NCI-H748 (cell line): Measurements from ENCODE around the gene VPS41.
"Not testable (repeated sequence)": the region's sequence is repeated elsewhere in the genome, so short reads cannot be mapped to it uniquely, and the experiment has no call there.

Experiments
- DNase-seq: peaks from one replicate; lab custom pipeline; 2025; ENCODE audit not compliant: unreplicated experiment; lab: John Stamatoyannopoulos, UW

The VPS41 gene

DNA sequence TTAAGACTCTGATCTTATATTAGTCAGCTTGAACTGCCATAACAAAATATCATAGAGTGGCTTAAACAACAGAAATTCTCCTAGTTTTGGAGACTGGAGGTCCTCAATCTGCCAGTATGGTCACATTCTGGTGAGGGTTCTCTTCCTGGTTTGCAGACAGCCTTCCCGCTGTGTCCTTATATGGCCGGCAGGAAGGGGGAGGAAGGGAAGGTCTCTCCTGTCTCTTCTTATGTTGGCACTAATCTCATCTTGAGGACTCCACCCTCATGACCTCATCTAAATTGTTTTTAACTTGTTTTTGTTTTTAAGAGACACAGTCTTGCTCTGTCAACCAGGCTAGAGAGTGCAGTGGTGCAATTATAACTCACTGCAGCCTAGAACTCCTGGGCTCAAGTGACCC lies 53.1 kb downstream of the VPS41 start:
- no peak for DNase-seq

DNA sequence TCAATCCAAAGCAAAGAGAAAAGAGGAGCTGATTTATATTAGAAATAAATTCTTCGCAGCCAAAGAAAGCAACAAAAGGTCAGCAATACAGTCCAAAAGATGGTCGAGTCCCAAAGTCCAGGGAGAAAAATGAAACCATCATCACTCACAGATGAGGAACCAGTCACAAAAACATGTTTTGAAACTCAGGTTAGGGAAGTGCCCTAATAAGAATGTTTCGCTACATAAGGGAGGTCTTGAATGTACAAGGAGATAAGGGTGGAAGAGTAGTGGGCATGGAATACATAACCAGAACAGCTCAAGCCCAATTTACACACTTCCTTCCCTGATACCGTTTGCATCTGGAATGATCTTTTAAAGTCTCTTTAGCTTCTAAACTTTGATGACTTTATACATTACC lies 53.6 kb downstream of the VPS41 start:
- DNase-seq, result no peak

DNA sequence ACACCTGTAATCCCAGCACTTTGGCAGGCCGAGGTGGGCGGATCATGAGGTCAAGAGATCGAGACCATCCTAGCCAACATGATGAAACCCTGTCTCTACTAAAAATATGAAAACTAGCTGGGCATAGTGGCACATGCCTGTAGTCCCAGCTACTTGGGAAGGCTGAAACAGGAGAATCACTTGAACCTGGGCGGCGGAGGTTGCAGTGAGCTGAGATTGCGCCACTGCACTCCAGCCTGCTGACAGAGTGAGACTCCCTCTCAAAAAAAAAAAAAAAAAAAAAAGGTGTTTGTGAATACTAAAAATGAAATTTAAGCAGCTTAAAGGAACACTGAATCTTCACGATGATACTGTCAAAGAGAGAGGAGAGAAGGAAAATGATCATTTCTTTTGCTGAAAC lies 54.0 kb downstream of the VPS41 start:
- not testable (repeated sequence) for DNase-seq

DNA sequence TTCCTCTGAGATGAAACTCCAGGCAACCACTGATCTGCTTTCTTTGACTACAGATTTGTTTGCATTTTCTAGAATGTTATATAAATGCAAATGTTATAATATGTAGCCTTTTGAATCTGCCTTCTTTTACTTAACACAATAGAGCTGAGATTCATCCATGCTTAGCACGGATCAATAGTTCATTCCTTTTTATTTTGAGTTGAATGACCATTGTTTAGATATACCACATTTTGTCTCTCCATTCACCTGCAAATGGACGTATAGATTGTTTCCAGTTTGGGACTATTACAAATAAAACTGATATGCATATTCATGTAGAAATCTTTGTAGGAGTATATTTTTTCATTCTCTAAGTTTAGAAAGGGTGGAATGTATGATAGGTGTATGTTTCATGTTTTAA lies 57.7 kb downstream of the VPS41 start:
- DNase-seq, result no peak

DNA sequence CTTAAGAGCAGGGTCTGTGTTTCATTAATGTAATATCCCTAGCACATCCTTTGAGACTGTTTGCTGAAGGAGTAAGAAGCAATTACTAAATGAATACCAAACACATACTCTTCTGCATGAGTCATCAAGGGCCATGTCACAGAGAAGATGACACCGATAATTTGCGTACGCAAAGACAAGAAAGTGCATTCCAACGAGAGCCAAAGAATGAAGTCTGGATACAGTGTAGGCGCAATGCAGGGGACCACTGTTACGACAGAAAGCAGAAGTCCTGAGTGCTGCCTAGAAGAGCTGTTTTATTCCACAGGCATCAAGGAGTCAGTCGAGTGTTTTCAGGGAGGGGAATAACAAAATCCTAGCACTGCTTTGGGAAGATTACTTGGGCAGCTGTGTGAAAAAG lies 62.7 kb downstream of the VPS41 start:
- DNase-seq, result no peak

DNA sequence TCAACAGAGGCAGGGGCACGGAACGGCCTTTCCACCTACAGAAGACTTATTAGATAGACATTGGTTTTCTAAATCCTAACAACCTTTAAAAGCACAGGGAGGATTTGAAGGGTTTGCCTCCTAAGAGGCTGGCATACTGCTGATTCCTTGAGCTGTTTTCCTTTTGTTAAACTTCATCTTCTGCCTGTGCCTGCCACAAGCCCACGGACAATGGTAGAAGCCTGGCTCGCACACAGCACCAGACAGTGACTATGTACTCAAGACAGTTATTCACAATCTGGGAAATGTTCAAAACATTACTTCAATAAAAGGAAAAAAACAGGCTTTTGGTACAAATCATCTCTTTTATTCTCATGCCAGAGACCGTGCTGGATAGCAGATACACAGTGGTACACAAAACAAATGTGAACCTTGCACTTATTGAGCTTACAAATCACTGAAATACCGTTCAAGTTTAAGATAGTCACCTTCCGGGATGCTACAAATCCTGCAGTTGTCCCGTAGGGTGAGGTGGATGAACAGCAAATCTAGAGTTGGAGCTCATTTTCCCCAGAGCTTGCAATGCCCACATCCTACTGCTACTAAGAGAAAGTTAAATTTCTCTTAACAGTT lies 63.9 kb downstream of the VPS41 start:
- no peak for DNase-seq

DNA sequence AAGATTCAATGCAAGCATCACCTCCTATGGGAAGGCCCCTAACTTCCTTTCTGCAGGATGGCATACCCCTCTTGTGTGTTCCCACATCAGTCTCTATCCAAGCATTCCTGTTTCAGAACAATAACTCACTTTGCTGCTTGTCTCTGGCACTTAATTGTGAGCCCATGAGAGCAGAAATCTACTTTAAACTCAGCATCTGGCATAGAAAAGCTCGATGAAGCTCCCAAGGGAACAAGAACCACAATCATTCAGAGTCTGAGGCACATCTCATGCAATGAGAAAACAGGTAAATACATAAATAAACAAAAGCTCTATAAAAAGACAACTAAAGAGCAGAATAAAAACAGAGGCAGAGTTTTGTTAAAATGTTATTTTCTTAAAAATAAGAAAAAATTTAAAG lies 66.2 kb downstream of the VPS41 start:
- DNase-seq, result no peak

DNA sequence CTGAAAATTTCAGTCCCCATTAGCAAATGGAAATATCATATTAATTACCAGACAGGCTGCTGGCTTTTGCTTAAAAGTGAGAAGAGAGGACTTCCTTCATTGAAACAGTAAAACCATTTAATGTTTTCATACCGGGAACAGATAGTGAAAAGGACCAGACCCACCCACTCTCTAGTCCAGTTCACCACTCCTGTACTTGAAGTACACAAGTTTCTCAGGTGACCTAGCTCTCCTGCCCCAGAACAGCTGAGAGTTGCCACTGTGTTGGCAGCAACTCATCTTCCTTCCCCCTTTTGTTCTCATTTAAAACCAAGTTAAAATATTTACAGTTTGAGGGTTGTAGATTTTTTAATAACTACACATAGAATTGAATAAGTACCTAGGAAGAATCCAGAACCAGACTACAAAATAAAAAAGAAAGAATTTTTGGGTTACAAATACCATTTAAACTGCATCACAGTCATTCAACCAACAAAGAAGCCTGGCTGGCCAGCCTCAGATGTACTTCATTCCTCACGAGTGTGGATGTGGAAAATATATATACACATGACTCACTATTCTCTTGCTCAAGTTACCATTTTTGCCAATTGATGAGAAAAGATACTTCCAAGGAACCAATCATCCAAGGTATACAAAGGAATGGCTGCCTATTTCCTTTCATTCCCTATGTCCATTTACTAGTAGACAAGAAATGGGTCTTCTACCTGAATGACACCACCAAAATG lies 68.1 kb downstream of the VPS41 start:
- no peak for DNase-seq

DNA sequence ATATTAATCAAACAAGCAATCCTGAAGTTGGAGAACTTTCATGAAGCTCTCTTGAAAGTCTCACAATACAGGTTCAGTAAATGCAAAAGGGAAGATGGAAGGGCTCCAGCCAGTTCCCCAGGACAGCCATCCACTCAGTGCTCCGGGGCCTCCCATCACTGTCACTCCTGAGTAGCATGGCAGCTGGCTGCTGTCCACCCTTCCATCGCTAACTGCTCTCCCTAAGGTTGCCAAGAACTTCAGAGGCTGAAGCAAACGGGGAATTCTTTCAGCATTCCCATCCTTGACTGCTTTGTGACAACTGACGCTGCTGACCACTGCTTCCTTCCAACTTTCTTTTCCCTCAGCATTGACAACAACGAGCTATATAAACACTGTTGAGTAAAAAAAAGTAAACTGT lies 69.1 kb downstream of the VPS41 start:
- no peak for DNase-seq

DNA sequence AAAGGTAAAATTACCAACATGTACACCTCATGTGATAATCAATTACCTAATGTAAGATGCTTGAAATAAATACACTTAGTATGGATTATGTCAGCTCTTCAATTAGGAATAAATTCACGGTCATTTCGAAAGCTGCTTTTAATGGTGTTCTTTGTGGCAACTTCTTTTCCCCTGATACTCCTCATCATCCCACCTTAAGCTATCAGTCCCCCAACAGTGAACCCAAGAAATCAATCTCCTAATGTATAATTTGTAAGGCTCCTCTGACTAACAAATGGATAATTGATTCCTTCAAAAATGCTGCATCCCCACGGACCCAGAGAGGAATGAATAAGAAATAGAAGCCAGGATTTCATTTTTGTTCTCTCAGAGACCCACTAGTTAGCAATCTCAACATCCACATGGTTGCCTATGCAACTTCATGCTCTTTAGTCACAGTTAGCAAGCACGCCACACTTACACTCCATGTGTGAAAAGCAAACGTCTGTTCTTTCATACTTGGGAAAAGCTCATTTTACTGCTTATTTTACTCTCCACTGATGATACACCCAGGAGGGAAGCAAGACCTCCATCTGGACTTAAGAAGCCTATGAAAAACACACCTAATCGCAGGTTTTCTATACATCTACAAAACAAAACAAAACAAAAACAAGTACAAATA lies 70.1 kb downstream of the VPS41 start:
- DNase-seq, result no peak

DNA sequence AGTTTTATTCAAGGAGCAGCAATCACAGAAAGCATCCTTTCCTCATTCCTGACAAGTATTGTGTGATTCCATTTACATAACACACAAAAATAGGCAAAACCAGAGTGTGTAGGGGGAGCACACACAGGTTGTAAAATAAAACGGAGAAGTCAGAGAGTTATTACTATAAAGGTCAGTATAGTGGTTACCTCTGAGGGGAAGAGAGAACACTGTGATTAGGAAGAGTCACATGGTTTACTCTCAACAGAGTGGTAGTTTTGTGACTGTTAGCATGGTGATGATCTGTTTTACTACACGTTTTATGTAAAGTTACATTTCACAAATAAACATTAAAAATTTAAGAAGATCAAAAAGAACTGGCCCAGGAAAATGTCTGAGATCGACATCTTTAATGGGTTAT lies 74.6 kb downstream of the VPS41 start:
- DNase-seq, result no peak

DNA sequence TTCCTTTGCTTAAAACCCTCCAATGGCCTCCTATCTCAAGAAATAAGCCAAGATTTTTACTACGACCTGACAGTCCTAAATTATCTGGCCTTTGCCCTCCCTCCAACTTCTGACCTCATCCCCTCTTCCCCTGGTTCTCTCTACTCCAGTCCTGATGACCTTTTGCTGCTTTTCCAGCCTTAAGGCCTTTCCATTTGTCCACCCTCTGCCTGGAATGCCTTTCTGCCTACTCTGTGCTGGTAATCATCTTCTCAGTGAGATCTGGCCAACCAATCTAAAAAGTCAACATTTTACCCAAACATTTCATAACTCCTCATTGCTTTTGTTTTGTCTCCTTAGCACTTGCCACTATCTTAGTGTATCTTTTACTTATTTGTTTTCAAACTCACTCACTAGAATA lies 75.7 kb downstream of the VPS41 start:
- DNase-seq, result no peak

DNA sequence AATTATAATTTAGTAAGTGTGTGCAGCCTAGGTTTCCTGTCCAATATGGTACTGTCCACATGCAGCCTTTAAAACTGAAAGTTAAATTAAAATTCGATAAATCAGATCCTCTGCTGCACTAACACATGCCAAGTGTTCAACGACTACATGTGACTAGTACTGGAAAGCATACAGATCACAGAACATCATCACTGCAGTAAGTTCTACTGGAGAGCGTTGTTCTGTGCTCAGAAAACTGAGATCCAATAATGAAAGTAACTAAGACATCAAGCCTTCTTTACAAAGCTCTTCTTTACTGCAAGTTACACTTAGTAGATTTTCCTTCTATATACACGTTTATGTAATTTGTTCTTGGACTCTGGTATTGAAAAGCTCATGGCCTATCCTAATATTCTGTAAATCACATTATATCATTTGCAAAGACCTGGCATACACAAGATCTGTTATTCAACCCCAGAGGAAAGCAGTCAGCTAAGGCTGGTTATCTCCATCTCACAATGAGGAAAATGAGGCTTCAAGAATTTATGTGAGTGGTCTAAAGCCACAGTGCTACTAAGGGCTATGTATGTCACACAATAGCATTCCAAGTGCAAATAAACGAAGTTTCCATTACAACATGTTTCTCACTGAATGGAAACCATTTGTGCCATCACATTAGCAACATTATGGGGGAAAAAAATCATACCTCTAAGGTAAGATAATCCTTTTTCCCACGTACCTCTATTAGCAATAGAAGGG lies 77.6 kb downstream of the VPS41 start:
- DNase-seq, result no peak

DNA sequence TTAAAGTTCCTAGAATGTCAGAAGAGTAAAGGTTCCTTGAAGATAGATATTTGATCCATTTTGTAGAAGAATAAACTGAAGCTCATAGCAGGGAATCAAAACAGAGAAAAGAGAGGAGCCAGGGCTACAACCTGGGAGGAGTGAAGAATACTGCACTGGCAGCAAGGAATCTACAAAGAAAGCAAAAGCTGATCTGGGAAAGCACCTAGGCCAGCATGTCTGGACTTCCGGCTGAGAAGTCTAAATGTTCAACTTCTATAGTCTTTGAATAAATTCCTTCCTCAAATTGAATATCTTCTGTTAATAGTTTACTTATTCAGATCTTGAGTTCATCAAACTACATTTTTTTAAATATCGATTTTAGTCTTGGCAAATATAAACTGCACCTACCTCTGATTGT lies 78.2 kb downstream of the VPS41 start:
- no peak for DNase-seq

DNA sequence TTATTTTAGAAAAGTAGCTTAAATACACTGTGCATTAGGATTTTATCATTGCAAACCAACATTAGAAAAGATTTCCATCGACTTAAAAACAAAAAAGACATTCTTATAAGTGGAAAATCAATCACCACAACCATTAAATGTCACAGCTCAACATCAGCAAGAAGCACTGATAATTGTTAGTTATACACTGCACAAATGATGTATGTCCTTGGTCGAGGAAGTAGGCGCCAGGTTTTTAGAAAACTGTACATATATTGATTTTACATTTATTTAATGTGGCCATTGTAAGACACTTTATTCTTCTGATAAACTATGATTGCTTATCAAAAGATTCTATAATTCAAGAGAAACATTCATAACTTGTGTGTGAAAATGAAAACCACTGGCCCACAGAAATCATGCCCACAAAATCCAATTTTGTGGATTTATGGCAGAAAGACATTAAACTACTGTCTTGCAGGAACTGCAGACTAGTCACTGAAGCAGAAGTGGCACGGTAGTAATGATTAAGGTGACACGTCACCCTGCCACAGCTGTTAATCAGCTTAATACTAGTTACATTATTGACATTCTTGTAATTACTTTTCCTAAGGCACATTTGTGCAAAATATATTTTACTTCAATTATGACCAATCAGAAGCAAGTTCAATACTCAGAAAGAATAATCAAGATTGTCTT lies 79.4 kb downstream of the VPS41 start:
- DNase-seq, result no peak

DNA sequence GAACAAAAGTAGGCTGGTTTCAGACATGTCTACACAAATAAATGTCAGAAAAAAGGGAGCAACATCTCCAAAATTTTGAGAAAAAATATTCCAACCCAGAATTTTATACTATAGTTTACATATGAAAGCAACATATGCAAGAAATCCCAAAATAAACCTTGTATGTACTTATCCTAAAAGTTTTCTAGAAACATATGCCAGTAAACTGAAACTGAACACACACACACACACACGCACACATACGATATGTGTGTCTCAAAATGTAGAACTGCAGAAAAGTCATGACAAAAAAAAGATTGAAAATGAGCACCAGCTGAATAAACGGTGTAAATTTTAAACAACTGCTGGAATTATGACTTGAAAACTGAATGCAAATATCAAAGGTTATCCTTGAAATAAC lies 81.0 kb downstream of the VPS41 start:
- DNase-seq, result no peak

DNA sequence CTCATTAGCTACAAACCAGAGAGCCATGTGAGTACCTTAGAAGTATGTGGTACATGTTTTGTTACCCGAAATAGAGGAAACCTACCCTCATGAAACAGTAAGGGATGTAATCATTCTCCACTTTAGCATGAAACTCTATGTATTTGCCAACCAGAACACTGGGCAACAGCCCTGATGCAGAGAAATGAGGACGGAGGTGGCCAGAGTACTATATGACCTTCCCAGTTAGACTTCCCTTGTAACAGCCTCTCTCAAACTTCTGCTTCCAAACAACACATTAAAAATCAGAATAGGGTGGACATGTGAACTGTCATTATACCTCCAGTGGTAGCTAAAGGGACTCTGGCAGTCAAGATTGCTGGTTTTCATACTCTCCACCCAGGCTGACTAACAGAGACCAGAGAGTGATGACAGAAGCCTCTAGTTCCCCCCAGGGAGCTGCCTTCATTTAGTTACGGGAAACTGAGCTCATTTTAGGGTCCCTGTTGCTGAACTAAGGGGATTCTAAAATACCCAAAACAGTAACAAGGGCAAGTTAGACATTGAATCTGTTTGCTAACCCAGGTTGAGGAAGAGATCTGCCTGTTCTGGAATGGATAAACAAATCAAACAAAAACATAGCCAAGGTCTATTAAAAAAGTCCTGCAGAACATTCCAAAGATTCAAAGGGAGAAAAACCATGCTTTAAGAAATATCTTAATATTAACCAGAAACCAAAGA lies 83.1 kb downstream of the VPS41 start:
- DNase-seq, result no peak

DNA sequence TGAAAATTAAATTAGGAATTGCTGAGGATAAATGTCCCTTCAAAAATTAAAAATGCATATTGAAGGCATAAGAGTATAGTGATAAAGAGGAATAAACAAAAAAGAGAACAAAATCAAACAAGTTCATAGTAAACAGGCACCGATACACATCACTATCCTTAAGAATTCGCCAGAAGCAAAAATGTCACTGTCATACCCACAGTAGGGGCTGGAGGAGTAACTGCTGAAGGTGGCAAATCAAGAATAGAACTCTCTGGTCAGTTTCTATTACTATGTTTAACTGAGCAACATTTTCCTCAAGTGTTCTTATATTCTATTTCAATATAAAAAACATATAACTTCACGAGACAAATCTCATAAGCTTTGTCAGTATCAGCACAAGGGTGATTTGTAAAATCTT lies 84.0 kb downstream of the VPS41 start:
- DNase-seq, result no peak

DNA sequence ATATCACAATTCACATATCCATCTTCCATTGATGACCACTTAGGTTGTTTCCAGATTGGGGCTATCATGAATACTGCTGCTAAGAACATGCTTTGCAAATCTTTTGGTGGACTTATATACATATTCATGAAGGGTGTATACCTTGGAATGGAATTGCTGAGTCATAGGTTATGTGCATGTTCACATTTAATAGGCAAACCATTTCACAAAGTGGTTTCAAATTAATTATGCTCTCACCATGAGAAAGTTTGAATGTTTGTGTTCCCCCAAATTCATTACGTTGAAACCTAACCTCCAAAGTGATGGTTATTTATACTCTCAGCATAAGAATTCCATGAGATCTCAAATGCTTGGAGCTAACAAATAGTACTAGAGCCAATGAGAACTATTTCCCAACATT lies 86.4 kb downstream of the VPS41 start:
- DNase-seq, result no peak

DNA sequence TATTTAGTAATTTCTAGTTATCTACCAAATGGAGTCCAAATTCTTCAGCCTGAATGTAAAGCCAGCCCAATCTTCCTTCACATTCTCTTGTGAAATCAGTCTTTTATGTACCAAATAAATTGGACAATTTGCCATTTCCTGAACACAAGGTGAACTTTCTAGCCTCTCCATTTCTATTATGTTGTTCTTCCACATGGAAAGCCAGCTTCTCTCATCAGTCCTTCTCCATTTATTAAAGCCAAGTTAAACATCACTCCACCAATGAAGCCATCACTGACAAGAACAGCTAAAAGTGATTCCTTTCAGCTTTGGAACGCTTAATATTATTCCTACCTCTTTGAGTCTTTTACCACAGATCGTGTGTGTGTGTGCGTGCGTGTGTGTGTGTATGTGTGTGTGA lies 88.4 kb downstream of the VPS41 start:
- DNase-seq, result no peak

DNA sequence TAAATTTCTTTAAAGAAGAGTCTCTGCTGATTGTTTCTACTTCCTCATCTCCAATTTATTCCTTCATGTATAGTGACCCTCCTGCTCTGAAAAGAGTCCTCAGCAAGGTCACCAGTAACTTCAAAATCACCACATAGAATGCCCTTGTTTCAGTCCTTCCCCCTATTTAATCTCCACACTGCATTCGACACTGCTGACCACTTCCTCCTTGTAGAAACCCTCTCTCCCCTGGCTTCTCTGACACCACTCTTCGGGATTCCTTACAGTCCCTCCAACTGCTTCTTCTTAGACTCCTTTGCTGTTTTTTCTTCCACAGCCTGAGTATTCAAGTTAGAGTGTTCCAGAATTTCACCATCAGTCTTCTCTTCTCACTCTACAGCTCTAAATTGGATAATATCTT lies 89.5 kb downstream of the VPS41 start:
- DNase-seq, result no peak
